Pons (tissue), 1 donor: ENCODE measurements around the gene RIC8A.
A peak's percentile ranks its signal among the peaks of the same experiment; 100 is the strongest.
"Not testable (repeated sequence)": the region's sequence is repeated elsewhere in the genome, so short reads cannot be mapped to it uniquely, and the experiment has no call there.

ENCODE experiments used
- DNase-seq: peaks from one replicate; pipeline ENCODE4 v3.0.0-alpha.2; 2016; ENCODE audit warnings: low spot score

RIC8A gene

GRCh38 chr11:207208-207862, at the start of gene RIC8A, which contains the start of gene BET1L:
TSS of gene RIC8A (plus strand) at chr11:207708. CDS start at chr11:208855, 1,147 bp downstream.
TSS of gene BET1L (minus strand) at chr11:207399. CDS start at chr11:207321, 78 bp downstream.
- peak; percentile 98 for DNase-seq

- DNase-seq, result not testable (repeated sequence)
Observed at GRCh38 chr11:180242-180641, 27.3 kb upstream of the RIC8A start.

GRCh38 chr11:189200-189783, 18.2 kb upstream of the RIC8A start:
- DNase-seq, result not testable (repeated sequence)

- DNase-seq, result not testable (repeated sequence)
Observed at GRCh38 chr11:189843-190311, 17.6 kb upstream of the RIC8A start.

- not testable (repeated sequence) for DNase-seq
Observed at GRCh38 chr11:190546-190945, 17.0 kb upstream of the RIC8A start.

GRCh38 chr11:191490-192478, 15.7 kb upstream of the RIC8A start:
- DNase-seq, result not testable (repeated sequence)

- DNase-seq, result not testable (repeated sequence)
Observed at GRCh38 chr11:192674-193128, 14.8 kb upstream of the RIC8A start, which contains the start of gene SCGB1C1. TSS of gene SCGB1C1 (plus strand) at chr11:193078. CDS start at chr11:193100, 22 bp downstream.

- not testable (repeated sequence) for DNase-seq
Observed at GRCh38 chr11:193481-193880, 14.0 kb upstream of the RIC8A start.

- no peak for DNase-seq
Observed at GRCh38 chr11:196786-197731, 10.4 kb upstream of the RIC8A start.

GRCh38 chr11:197741-198235, 9.7 kb upstream of the RIC8A start:
- DNase-seq, result no peak

- no peak for DNase-seq
Observed at GRCh38 chr11:198236-198806, 9.2 kb upstream of the RIC8A start.

- no peak for DNase-seq
Observed at GRCh38 chr11:199004-199581, 8.4 kb upstream of the RIC8A start.

GRCh38 chr11:199782-200181, 7.7 kb upstream of the RIC8A start:
- no peak for DNase-seq

- no peak for DNase-seq
Observed at GRCh38 chr11:200224-201003, 7.1 kb upstream of the RIC8A start.

- no peak for DNase-seq
Observed at GRCh38 chr11:201966-202365, 5.5 kb upstream of the RIC8A start.

- no peak for DNase-seq
Observed at GRCh38 chr11:202490-202889, 5.0 kb upstream of the RIC8A start.

- DNase-seq, result no peak
Observed at GRCh38 chr11:203056-203944, 4.2 kb upstream of the RIC8A start.

- no peak for DNase-seq
Observed at GRCh38 chr11:203945-204586, 3.4 kb upstream of the RIC8A start.
